Measurements from ENCODE around the gene BAIAP2L1.

The BAIAP2L1 gene

DNA sequence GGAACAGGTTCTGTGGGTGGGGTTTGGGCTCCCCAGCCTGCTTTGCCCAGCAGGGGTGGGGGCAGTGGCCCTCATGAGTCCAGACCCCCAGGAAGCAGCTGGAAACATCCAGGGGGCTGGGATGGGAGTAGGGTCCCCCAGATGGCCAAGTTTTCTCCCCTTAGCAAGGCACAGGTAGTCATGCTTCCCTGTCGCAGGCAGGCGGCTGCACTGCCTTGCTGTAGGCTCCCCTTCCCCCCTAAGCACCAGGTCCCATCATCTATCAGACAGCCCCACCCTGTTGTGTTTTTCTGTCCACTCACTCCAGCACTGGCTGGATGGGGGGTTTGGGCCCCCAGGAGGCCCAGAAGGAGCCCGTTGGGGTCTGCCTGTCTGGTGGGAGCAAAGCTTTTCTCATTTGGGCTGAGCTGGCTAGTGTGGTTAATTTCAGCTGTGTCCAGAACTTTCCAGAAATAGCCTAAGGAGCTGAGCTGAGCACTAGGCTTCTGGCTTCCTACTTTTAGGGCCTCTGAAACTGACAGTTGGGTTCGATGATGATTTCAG, 111.5 kb downstream of the BAIAP2L1 start:
- DNase-seq: no peak

DNA sequence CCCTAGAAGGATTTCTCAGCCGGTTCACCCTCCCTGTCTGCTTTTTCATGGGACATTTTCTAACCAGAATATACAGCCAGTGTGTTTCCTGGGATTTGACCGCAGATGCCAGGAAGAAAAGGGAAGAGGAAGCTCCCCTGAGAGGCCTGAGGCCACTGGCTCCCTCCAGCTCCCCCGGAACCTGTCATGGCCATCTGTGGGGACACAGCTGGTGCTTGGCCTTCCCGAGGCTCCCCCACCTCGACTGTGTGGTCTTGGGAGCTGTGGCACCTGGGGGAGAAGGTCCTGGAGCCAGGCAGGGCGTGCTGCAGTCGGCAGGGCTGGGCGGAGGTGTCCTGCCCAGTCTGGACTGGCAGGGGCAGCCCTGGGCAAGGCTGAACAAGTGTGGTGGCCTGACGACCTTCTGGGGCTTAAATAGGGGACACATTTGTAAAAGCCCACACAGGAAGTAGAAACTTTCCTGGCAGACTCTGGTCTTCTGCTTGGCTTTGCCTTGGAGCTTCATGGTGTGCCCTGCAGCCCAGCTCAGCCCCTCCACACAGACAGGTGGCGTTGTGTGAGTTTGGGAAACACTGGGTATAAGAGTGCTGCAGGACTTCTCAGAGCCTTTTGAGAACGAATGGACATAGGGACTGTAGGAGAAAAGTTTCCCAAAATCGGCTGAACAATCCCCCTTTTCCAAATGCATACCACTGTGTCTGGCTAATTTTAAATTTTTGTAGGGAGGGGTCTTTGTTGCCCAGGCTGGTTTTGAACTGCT, 112.6 kb downstream of the BAIAP2L1 start:
- DNase-seq: no peak

DNA sequence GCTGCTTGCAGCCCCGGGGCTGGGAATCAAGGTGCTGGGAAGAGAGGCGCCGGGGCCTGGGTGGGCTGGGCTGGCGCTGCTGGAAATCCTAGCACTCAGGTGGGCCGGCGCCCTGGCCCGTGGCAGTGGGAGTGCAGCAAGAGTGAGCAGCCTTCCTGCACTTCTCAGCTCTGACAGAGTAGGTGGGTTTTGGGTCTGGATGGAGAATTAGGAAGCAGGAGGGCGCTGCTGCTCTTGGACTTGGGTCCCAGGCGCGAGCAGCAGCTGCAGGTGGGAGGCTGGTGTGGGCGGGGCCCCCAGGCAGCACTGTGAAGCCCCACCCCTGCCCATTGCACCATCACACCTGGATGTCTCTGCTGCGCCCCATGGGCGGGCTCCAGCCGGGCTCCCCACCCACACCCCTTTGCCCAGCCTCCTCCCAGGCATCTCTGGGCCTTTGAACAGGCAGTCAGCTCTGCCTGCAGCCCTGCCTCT, 113.4 kb downstream of the BAIAP2L1 start:
- no peak for DNase-seq

DNA sequence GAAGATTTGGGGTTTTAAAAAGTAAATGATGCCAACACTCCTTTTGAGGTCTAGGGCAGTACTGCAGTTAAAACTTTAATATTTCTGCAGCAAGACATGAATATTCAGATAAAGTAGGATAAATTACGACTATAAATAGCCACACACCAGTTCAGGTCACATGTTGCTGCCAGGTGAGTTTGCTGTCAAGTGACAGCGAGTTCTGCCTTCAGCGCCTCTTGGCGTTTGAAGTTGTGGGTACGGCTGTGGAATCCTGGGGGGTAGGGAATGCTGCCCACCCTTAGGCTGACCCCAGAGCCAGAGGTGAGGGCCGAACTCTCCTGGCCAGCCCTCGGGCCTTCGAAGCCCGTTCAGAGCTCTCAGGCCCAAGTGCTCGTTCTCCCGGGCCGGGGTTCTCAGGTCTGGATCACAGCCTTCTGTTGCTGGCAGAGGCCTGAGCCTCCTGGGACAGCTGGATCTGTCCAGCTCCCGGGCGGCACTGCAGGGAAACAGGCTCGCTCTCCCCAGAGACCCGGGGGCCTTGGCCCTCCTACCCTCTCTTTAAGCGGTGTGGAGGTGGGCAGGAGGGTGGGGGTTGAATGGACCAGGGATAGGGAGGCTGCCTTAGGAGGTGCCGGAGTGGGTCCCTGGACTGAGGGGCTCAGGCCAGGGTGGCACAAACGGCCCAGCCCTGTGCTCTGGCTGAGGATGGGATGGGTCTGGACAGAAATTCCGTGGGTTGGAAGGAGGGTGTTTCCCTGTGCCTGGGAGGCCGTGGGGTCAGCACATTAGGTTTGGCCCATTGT, 114.0 kb downstream of the BAIAP2L1 start:
- DNase-seq: no peak

DNA sequence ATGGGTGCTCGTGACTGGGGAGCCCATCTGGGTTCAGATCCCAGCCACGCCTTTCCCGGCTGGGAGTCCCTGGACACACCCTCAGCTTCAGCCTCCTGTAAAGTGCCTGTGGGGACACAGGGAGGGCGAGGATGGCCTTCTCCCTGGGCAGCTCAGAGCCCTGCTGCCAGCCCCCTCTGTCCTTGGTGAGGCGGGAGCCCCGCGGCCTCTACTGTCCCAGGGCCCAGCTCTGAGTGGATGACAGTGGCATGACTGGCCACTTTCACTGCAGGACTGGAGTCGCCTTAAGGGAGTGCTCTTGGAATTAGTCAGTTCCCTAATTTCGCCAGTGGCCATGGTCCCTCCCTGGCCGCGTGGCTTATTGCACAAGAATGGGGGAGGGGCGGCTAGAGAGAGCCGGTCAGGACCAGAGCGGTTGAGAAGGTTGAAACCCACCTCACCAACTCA, 114.8 kb downstream of the BAIAP2L1 start:
- no peak for DNase-seq

DNA sequence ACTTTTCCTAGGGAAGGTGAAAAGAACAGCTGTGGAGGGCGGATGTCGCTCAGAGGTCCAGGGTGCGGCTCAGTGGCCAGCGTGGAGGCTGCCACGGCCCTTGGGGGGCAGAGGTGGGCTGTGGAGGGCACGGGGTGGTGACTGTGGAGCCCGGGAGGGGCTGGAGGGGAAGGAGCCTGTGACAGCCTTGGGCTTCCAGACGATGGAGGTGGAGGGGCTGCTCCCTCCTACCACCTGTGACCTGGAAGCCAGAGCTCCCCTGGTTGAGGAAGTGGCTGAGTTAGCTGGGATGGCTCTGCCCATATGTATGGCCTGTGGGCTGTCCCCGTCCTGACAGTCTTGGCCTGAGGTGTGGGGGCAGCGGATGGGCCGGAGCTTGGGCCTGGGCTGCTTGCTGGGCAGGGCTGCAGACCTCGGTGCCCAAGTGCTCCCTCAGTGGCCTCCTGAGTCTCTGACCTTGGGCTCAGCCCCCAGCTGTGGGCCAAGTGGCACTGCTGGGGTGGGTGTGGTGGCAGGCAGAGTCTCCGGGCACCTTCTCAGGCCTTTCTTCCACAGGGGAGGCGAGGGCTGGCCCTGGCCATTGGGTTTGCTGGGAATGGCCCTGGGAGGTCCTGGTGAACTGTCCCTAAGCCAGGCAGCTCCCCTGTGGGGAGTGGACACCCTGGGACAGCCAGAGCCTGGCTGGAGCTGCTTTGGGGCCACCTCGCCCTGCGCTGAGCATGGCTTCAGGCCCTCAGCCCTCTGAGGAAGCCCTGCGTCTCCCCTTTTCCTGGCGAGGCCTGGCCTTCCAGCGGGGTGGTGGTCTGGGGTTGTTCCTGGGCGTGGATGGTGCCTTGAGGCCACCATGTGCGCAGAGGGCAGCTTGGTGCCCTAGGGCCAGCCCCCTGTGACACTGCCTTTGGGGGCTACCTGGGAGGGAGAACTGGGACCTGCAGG, 115.5 kb downstream of the BAIAP2L1 start:
- no peak for DNase-seq

DNA sequence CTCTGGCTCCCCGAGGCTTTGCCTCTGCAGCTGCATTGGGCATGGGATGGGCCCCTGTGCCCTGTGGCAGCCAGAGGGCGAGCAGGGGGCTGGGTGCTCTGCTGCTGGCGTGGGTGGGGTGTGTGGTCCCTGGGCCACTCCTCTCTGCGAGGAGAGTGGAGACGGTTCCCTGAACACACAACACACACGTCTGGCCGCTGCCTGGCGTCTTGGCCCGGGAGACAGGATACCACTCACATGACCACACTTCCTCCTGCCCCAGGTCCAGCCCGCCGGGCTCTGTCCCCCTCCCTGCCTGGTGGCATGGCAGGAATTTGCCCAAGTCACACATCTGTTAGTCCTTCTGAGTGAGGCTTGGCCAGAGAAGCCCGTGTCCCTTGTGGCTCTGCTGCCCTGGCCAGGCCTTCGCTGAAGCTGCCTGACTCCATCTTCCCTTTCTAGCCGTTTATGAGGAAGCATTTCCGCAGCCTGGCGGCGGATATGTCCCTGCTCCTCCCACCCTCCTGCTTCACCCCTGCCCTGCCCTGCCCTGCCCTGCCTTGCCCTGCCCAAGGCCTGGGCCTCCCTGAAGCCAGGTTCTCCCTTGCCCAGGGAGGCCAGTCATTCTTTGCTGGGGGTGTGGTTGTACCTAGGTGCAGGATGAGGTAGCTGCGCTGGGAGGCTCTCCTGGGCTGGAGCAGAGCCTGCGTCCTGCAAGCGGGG, 116.4 kb downstream of the BAIAP2L1 start:
- no peak for DNase-seq

DNA sequence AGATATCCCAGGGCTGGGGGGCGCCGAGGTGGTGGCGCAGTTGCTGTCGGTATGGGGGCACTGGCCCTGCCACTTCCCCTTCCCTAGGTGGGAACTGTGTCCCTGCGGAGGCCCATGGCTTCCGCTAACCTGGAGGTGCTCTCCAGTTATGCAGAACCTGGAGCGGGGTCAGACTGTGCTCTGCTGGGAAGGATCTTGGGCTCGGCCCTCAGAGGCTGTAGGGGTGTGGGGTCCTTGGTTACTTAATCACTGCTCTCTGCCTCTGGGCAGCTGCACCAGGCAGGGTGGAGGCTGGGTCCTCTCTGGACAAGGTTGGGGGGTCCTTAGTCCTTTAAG, 117.0 kb downstream of the BAIAP2L1 start:
- DNase-seq: no peak

DNA sequence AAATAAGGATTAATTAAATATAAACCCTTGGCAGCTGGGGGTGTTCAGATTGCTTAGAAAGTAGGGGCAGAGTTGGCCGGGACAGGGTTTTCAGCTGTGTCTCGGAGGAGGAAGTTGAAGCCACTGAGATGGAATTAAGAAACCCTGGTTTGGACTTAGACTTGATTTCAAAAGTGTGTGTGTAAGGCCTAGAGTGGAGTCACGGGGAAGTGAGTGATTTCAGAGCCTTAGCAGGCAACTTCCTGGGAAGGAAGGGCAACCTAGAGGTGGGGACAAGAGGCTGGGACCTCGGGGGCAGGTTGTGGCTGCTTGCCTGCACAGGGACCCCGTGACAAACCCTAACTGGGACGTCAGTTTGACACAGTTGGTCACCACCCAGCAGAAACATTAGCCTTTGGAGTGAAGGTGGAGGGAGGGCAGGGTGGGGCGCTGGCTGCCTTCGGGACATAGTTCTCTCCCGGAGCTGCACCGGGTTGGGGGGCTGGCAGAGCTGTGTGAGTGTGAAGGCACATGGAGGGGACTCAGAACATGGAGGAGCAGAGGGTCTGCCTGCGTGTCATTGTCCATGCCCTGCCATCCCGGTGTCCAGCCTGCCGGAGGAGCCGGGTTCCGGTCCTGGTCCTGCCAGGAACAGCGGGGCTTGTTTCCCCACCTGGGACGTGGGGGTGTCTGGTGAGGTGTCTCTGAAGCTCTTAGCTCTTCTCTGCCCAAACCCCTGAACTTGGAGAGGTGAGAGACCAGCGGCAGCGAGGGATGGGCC, 117.6 kb downstream of the BAIAP2L1 start:
- DNase-seq: no peak

DNA sequence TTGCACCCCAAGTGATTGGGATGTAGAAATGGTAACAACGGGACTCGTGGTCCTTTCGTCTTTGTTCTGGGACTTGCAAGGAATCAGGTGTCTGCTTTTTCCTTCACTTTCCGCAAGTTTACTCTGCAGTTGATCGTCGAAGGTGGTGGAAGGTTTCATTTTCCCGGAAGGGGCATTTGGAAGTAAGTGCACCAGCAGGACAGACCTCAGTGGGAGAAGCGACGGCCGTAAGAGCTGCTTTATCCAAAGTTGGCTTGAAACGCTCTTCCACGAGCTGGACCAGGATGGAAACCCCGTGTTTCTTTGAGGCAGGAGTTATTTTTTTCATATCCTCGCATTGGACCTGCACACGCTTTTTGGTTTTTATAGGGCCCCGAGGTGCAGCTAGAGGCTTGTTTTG, 118.2 kb downstream of the BAIAP2L1 start:
- no peak for DNase-seq

DNA sequence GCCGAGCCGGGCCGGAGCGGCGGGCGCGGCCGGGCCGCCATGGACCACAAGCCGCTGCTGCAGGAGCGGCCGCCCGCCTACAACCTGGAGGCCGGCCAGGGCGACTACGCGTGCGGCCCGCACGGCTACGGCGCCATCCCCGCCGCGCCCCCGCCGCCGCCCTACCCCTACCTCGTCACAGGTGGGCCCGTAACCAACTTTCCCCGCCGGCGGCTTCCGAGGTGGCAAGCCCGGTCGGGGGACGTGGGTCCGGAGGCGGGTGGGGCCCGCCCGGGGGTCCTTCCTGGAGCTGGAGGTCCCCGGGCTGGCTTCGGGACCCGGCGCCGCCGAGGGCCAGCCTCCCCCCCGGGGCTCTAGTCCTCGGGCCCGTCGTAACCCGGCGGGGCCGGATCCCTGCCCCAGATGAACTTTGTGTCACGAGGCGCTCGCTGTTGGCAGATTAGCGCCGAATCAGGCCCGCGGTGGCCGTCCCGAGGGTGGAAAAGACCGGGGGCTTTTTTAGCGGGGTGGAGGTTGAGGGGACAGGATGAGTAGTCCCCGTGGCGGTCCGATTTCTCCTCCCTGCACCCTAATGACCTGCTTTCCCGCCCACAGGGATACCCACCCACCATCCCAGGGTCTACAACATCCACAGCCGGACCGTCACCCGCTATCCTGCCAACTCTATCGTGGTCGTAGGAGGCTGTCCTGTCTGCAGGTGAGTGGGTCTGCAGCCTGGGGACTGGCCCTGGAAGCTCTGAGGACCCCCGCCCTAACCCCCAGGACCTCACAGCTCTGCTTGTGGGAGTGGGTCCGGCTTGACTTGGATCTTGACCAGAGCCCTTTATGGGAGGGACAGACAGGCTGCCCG, 118.9 kb downstream of the BAIAP2L1 start:
- DNase-seq: peak; percentile 29 to 43

DNA sequence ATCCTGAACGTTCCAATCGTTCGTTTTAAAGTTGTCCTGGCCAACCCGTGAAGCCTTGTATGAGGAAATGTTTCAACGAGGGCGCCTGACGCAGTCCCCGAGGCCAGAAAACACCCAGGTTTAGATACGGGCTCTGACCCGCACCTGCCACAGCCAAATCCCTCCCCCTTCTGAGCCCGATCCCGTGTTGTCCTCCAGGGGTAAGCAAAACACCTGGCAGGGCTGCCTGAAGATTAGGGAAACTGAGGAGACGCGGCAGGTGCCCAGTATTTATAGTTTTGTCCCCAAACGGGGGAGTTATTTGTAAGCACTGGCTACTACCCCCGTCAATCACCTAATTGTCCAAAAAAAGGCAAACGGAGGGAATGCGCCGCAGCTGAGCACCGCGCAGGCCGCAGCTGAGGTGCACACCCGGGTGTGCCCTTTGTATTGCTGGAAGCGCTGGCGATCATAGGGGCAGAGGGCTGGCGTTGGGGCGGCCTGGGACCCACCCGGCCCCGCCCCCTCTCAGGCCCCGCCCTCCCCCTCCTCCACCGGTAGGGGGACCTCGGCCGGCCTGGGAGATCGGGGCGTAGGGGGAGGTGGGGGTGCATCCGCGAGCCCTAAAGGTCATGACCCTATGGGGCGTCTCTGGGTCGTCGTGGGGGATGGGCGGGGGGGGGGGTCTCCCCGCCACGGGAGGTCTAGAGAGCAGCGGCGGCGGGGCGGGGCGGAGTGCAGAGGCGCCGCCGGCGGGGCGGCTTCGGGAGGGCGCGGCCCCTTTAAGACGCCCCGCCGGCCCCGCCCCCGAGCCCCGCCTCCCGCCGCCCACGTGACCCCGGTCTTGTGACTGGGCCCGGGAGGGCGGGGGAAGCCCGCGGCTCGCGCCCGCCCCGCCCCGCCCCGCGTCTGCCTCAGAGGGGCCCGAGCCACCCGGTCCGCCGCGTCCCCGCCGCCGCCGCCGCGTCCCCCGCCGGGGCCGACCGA, 119.8 kb downstream of the BAIAP2L1 start, which contains the start of gene BRI3:
Gene BRI3, plus strand, starts transcription at position 896 of the 966 bp plus-strand sequence. CDS start 110 bp downstream, outside the sequence.
- peak; percentile 87 to 95 for DNase-seq

DNA sequence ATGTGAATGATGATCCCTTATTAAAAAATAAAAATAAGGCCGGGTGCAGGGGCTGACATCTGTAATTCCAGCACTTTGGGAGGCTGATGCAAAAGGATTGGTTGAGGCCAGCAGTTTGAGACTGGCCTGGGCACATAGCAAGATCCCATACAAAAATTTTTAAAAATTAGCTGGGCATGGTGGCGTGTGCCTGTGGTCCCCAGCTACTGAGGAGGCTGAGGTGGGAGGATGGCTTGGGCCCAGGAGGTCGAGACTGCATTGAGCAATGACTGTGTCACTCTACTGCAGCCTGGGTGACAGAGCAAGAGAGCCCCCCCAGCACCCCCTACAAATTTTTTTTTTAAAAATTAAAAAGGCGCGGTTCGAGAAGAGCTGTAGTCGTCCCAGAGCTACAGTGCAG, 120.6 kb downstream of the BAIAP2L1 start:
- no peak for DNase-seq

DNA sequence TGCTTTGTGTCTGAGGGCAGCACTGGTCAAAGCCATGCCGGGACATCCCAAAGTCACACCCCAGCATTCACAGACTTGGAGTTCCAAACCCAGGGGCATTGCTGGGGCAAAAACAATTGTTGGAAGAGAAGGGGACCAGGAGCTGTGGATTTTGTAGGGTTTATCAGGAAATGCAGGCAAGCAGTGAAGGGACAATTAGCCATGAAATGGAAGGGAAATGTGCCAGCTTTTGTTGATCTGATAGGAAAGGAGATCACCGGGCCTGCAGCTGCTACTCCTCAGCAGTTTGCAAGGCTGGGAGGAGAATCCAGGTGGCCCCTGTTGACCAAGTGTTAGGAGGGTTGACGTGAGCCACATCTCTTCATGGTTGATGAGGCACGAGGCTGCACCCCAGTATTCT, 122.0 kb downstream of the BAIAP2L1 start:
- DNase-seq: no peak

DNA sequence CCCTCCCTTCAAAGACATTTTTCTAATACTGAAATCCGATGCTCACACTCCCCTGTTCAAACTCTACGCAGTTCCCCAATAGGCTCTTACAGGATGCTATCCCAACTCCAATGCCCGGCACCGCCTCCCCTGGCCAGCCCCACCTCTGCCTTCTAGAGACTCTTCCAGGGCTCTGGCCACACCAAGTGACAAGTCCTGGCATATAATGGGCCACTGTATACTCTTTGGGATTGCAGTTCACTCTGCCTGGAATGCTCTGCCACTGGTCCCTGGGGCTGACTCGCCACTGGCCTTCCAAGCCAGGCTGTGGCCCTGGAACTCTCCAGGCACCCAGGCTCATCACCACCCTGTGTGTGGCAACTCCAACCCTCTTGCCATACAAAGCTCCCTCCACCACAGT, 122.5 kb downstream of the BAIAP2L1 start:
- no peak for DNase-seq

DNA sequence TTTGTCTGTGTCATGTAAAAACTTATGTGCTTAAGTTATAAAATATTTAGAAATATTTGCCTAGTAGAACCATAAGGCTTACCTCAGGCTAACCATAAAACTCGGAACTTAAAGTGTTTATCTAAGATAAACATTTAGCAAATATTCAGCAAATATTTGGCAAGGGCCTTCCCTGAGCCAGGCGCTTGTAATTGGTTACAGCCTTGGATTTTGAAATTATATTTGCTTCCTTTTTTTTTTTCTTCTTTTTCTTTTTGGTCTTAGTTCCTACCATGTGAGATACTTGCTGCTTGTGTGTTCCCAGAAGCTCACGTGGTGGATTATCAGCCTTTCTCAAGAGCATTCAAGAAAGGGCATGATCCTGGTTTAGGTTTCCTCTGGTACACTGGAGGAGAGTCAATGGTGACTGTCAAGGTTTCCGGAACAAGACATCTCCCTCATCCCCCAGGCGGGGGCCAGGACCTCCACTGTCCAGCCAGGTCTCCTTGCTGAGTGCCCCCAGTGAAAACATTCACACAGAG, 124.6 kb downstream of the BAIAP2L1 start:
- DNase-seq: no peak

DNA sequence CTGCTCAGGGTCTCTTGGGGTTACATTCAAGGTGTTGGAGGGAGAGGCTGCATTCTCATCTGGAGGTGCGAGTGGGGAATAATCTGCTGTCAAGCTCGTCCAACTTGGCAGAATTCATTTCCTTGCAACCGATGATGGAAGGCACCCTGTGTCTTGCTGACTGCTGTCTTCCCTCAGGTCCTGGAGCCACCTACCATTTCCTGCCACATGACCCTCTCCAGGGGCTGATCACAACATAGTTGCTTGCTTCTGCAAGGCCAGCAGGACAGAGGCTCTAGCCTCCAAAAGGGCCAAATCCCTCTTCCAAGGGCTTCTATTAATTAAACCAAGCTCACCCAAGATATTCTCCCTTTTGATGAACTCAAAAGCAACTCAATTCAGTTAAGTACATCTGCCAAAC, 133.6 kb downstream of the BAIAP2L1 start:
- DNase-seq: no peak

DNA sequence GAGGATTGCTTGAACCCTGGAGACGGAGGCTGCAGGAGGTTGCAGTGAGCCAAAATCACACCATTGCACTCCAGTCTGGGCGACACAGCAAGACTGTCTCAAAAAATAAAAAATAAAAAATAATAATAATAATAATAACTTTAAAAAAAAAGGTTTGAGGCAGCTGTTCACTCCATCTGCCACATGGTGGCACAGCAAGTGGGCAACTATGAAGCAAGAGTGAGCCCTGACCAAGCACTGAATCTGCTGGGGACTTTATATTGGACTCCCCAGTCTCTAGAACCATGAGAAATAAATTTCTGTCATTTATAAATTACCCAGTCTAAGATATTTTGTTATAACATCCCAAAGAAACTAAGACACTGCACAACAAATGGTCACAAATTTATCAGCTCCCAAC, 134.1 kb downstream of the BAIAP2L1 start:
- no peak for DNase-seq

DNA sequence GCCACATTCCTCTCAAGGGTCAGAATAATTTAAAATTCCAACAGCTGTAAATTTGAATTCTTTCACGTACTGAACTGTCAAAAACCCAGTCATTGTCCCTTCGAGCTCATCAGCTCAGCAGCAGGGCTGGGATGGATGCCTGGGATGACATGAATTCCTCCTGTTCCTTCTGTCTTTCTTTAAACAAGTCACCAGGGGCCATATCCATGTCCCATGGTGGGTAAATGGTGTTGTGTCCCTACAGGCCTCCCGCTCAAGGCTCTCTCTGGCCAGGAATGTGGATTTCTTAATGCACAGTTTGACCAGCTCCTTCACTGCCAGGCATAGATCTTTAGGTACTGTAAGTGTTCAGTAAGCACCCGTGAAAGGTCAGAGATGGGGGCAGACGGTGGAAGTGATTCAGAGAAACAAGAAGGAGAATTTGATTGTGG, 135.0 kb downstream of the BAIAP2L1 start:
- DNase-seq: no peak
